22Rv1 (cell line): ENCODE results near the gene NDUFB11.

Experiments used
- ZFX ChIP-seq: fragments of 450-650 bp; IDR thresholded peaks from 2 replicates; pipeline ENCODE4 v1.6.1; 2017; ENCODE audit warnings: antibody characterized with exemption, borderline replicate concordance
- TF ChIP-seq, protein P1 (sequence below): fragments of 450-650 bp; IDR thresholded peaks from 2 replicates; pipeline ENCODE4 v1.5.1; 2017; ENCODE audit warnings: mild to moderate bottlenecking

GRCh38 chrX:47129157-47129898, 15.2 kb downstream of the NDUFB11 start:
- TF ChIP-seq, protein P1, sequence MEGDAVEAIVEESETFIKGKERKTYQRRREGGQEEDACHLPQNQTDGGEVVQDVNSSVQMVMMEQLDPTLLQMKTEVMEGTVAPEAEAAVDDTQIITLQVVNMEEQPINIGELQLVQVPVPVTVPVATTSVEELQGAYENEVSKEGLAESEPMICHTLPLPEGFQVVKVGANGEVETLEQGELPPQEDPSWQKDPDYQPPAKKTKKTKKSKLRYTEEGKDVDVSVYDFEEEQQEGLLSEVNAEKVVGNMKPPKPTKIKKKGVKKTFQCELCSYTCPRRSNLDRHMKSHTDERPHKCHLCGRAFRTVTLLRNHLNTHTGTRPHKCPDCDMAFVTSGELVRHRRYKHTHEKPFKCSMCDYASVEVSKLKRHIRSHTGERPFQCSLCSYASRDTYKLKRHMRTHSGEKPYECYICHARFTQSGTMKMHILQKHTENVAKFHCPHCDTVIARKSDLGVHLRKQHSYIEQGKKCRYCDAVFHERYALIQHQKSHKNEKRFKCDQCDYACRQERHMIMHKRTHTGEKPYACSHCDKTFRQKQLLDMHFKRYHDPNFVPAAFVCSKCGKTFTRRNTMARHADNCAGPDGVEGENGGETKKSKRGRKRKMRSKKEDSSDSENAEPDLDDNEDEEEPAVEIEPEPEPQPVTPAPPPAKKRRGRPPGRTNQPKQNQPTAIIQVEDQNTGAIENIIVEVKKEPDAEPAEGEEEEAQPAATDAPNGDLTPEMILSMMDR: no peak
- no peak for TF ChIP-seq ZFX
